Endothelial cell of umbilical vein (primary cell): ENCODE data around the gene ZFR. TPM values are rescaled to one million over a fixed set of nuclear protein-coding genes. Genes with fewer than 3 reads are reported as not detected.
"Not testable (repeated sequence)": the region's sequence is repeated elsewhere in the genome, so short reads cannot be mapped to it uniquely, and the experiment has no call there.

ENCODE experiments used
- BruUV-seq: library from RNA; stranded (reverse); fragments of 400-500 nt; replicated peaks from 2 replicates; lab custom pipeline; 2021; lab: Mats Ljungman, UMichigan
- CTCF ChIA-PET: fragments of 300-600, 350-600 bp; sonication (Branson Sonifier 250); formaldehyde crosslinking; loops from one replicate; lab custom pipeline; 2021; ENCODE audit warnings: antibody characterized with exemption, inconsistent platforms; lab: Charles Lee
- POLR2A ChIA-PET: fragments of 300-600, 350-600 bp; sonication (Branson Sonifier 250); formaldehyde crosslinking; loops from one replicate; lab custom pipeline; 2021; ENCODE audit warnings: antibody characterized with exemption, inconsistent platforms; lab: Charles Lee
- DNase-seq: peaks from one replicate; pipeline ENCODE4 v3.0.0-alpha.2; 2011; ENCODE audit warnings: low read depth, low spot score
- FAIRE-seq: peaks from 2 replicates; lab custom pipeline; 2011; peaks lifted over from hg19 to GRCh38; lab: Jason Lieb, UNC
- H2AFZ ChIP-seq: 2 replicates; pipeline ENCODE4 v1.6.0; 2012; ENCODE audit warnings: low read depth, low read length, control low read depth, inconsistent platforms
- H3K27ac ChIP-seq: 2 replicates; pipeline ENCODE4 v1.5.1; 2011; ENCODE audit warnings: low read depth, mild to moderate bottlenecking, control low read depth, low read length, moderate library complexity; ENCODE audit not compliant: insufficient read depth
- H3K27me3 ChIP-seq, 2 experiments: 2 replicates each; pipeline versions ENCODE4 v1.6.0 to v1.6.1; 2011; ENCODE audit warnings: low read length in 2 of 2, mixed read lengths in 1 of 2; ENCODE audit not compliant: control insufficient read depth in 2 of 2, insufficient read depth in 2 of 2
- H3K36me3 ChIP-seq, 2 experiments: 2 replicates in 1 of 2; 3 replicates in 1 of 2; pipeline ENCODE4 v1.5.1; 2011; ENCODE audit warnings: low read length in 2 of 2, mild to moderate bottlenecking in 1 of 2, moderate library complexity in 1 of 2; ENCODE audit not compliant: control insufficient read depth in 2 of 2, insufficient read depth in 2 of 2; ENCODE audit errors: extremely low read depth in 1 of 2
- H3K4me1 ChIP-seq: 3 replicates; pipeline ENCODE4 v1.5.1; 2011; ENCODE audit warnings: mild to moderate bottlenecking, low read length; ENCODE audit not compliant: control insufficient read depth, insufficient read depth; ENCODE audit errors: extremely low read depth
- H3K4me2 ChIP-seq: 2 replicates; pipeline ENCODE4 v1.6.1; 2011; ENCODE audit warnings: low read length, control low read depth, mixed read lengths; ENCODE audit not compliant: insufficient read depth
- H3K4me3 ChIP-seq, 3 experiments: fragments of 200-600 bp in 1 of 3; sonication (generic), shearing (Covaris generic) in 1 of 3; replicated peaks in 1 of 3; 2 replicates each; pipeline ENCODE4 v1.5.1; 2011 to 2016; ENCODE audit warnings: control low read depth in 3 of 3, low read length in 3 of 3, mild to moderate bottlenecking in 2 of 3, inconsistent platforms in 1 of 3, low read depth in 1 of 3, moderate library complexity in 1 of 3; ENCODE audit not compliant: insufficient read depth in 1 of 3
- H3K79me2 ChIP-seq: 2 replicates; pipeline ENCODE4 v1.6.0; 2012; ENCODE audit warnings: low read length, inconsistent platforms; ENCODE audit not compliant: control insufficient read depth, insufficient read depth
- H3K9ac ChIP-seq: replicated peaks from 2 replicates; pipeline ENCODE3; 2011; ENCODE audit warnings: low read length, control low read depth; ENCODE audit not compliant: insufficient read depth; ENCODE audit errors: extremely low read depth
- H3K9me1 ChIP-seq: replicated peaks from 3 replicates; pipeline ENCODE4 v1.6.0; 2011; ENCODE audit warnings: mild to moderate bottlenecking, low read length; ENCODE audit not compliant: control insufficient read depth, insufficient read depth; ENCODE audit errors: extremely low read depth
- H3K9me3 ChIP-seq: replicated peaks from 2 replicates; pipeline ENCODE4 v1.5.1; 2012; ENCODE audit warnings: low read length, inconsistent platforms; ENCODE audit not compliant: control insufficient read depth, insufficient read depth
- H4K20me1 ChIP-seq: replicated peaks from 2 replicates; pipeline ENCODE3; 2011; ENCODE audit warnings: mild to moderate bottlenecking, low read length; ENCODE audit not compliant: control insufficient read depth, insufficient read depth; ENCODE audit errors: extremely low read depth
- EZH2 ChIP-seq: IDR thresholded peaks from 2 replicates; pipeline ENCODE4 v1.6.1; 2012; ENCODE audit warnings: borderline replicate concordance, low read depth, mild to moderate bottlenecking, moderate library complexity, low read length, inconsistent platforms; ENCODE audit not compliant: severe bottlenecking
- GATA2 ChIP-seq: IDR thresholded peaks from 2 replicates; pipeline ENCODE4 v1.7.0; 2011; ENCODE audit warnings: low read depth, mild to moderate bottlenecking, moderate library complexity, mixed read lengths, low read length; ENCODE audit not compliant: insufficient read length, insufficient read depth
- JUN ChIP-seq: IDR thresholded peaks from 2 replicates; pipeline ENCODE4 v1.6.1; 2011; ENCODE audit warnings: borderline replicate concordance, low read depth; ENCODE audit not compliant: insufficient read length, insufficient read depth
- MYC ChIP-seq: IDR thresholded peaks from one replicate; pipeline ENCODE4 v1.6.1; 2011; ENCODE audit warnings: mild to moderate bottlenecking, low read depth, low read length
- POLR2AphosphoS5 ChIP-seq: IDR thresholded peaks from 2 replicates; pipeline ENCODE4 v1.6.1; 2012; ENCODE audit warnings: low read depth, mild to moderate bottlenecking, control low read depth, low read length, moderate library complexity; ENCODE audit not compliant: insufficient read depth
- dilution Hi-C: fragments of 300-500 bp; cut with MboI; formaldehyde crosslinking; loops from one replicate; pipeline ENCODE4 v1.15.0; 2019; ENCODE audit warnings: low sequenced_read_pairs; ENCODE audit not compliant: extremely low pct_ligation_motif_present
- intact Hi-C: fragments of 100-400 bp; cut with micrococcal nuclease; formaldehyde crosslinking; loops from one replicate; pipeline ENCODE4 v1.10.0; 2022
- polyA plus RNA-seq, 4 experiments: library from polyadenylated mRNA; depleted of rRNA in 3 of 4; stranded (reverse) in 3 of 4; unstranded in 1 of 4; fragments of >200 nt; gene quantifications; 2 replicates each; pipeline versions ENCODE4 v1.2.1 to v1.2.3, GENCODE V29; 2011 to 2012; ENCODE audit warnings: missing spikeins in 1 of 4
- total RNA-seq: library from RNA; stranded (reverse); gene quantifications from 2 replicates; pipeline ENCODE4 v1.2.3, GENCODE V29; 2021
- TF ChIP-seq, protein P1 (sequence below): IDR thresholded peaks from 2 replicates; pipeline ENCODE4 v1.6.1; 2011; ENCODE audit not compliant: insufficient read depth, insufficient read length
- TF ChIP-seq, protein P2 (sequence below), 2 donors: IDR thresholded peaks; 1 replicate in 1 of 2; 2 replicates in 1 of 2; pipeline ENCODE4 v1.5.1; 2011; ENCODE audit warnings: low read length in 2 of 2, mild to moderate bottlenecking in 2 of 2, moderate library complexity in 2 of 2, control low read depth in 1 of 2, inconsistent platforms in 1 of 2, low read depth in 1 of 2; ENCODE audit not compliant: insufficient read depth in 1 of 2; ENCODE audit errors: extremely low read depth in 1 of 2

Gene ZFR
- total and polyA plus RNA-seq, 2 donors (not counting 3 experiments of a cell fraction or from before 2014, with no cell fraction given) = 60.1 to 79.4 TPM

DNA sequence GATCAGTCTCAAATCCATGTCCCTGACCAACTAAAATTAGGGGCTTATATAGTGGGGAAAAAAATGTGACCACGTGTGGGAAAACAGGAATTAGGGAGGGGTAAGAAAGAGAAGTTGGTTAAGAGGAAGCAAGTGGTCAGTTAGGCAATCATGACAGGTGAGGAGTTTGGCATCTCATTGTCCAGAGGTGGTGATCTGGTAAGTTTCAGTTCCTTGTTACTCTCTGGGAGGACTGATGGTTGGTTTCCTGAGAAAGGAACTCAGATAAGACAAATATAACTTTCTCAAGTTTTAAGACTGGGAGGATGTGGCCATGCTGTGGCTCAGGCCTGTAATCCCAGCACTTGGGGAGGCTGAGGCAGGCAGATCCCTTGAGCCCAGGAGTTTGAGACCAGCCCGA is 122.8 kb downstream of the ZFR start:
- H3K9ac ChIP-seq, H3K4me2 ChIP-seq, POLR2A ChIA-PET, H3K4me3 ChIP-seq, H2AFZ ChIP-seq, H4K20me1 ChIP-seq, H3K36me3 ChIP-seq, dilution Hi-C loops, intact Hi-C loops, H3K9me3 ChIP-seq, H3K79me2 ChIP-seq, FAIRE-seq, H3K27ac ChIP-seq, H3K27me3 ChIP-seq, H3K9me1 ChIP-seq, H3K4me1 ChIP-seq, BruUV-seq, DNase-seq: not testable (repeated sequence)
- CTCF ChIA-PET = interaction anchor here (1.0 to 1.4 kb wide), 2 partner anchors 8 to 89 kb away, joined by 3 to 5 read pairs; no protein-coding TSS in a partner anchor

DNA sequence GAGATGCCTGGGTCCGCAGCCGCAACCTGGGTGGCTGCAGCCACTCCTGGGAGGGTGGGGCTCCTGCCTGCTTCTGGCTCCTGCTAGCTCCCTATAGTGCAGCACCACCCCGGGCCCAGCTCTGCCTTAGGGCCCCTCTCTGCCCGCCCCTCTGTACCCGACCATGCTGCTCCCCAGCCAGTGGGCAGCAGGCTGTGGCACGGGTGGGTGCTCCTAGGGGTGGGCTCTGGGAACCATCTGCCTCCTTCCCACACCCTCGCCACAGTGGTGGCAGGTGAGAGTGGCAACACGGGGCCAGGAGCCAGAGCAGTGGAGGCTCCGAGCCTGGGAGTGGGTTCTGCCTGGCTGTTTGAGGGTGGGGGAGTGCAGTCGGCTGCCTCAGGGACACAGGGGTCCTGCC is 124.0 kb downstream of the ZFR start:
- no peak overlapping the region for H2AFZ ChIP-seq
- H3K36me3 ChIP-seq = no peaks in the 10 kb centered on the region
- no peak overlapping the region for H3K4me3 ChIP-seq
- H3K4me1 ChIP-seq = no peaks in the 10 kb centered on the region
- intact Hi-C loops = no loop called here
- H3K9ac ChIP-seq = no peak overlapping the region
- ChIA-PET CTCF (interaction anchor here (1.2 to 2.9 kb wide), 3 partner anchors 9 to 88 kb away, joined by 5 to 16 read pairs (median 6); no protein-coding TSS in a partner anchor), POLR2A (no interaction called here)
- no peaks in the 10 kb centered on the region for H4K20me1 ChIP-seq
- H3K27ac ChIP-seq = no peak overlapping the region
- no peaks in the 10 kb centered on the region for H3K9me1 ChIP-seq
- H3K9me3 ChIP-seq = no peaks in the 10 kb centered on the region
- no TSS peak for BruUV-seq
- H3K4me2 ChIP-seq = no peak overlapping the region
- TF ChIP-seq EZH2 (no peak), GATA2 (no peak), POLR2AphosphoS5 (no peak), JUN (no peak), MYC (no peak)
- TF ChIP-seq, protein P1, sequence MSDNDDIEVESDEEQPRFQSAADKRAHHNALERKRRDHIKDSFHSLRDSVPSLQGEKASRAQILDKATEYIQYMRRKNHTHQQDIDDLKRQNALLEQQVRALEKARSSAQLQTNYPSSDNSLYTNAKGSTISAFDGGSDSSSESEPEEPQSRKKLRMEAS = no peak
- TF ChIP-seq, protein P2, sequence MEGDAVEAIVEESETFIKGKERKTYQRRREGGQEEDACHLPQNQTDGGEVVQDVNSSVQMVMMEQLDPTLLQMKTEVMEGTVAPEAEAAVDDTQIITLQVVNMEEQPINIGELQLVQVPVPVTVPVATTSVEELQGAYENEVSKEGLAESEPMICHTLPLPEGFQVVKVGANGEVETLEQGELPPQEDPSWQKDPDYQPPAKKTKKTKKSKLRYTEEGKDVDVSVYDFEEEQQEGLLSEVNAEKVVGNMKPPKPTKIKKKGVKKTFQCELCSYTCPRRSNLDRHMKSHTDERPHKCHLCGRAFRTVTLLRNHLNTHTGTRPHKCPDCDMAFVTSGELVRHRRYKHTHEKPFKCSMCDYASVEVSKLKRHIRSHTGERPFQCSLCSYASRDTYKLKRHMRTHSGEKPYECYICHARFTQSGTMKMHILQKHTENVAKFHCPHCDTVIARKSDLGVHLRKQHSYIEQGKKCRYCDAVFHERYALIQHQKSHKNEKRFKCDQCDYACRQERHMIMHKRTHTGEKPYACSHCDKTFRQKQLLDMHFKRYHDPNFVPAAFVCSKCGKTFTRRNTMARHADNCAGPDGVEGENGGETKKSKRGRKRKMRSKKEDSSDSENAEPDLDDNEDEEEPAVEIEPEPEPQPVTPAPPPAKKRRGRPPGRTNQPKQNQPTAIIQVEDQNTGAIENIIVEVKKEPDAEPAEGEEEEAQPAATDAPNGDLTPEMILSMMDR (IDR thresholded peaks at IDR 0.05; ENCODE audit: extremely low read depth in 1 of 2, insufficient read depth in 1 of 2, low read depth in 1 of 2, low read length in 2 of 2) = no peak
- no peaks in the 10 kb centered on the region for H3K27me3 ChIP-seq
- FAIRE-seq (no peak), DNase-seq (no peak)
- no peaks in the 10 kb centered on the region for H3K79me2 ChIP-seq
- dilution Hi-C loops = no loop called here
